Measurements from ENCODE around the gene COL5A1. TPM values are rescaled to one million over a fixed set of nuclear protein-coding genes. Genes with fewer than 3 reads are reported as not detected.
A peak's percentile ranks its signal among the peaks of the same experiment; 100 is the strongest.

COL5A1 gene
- total and polyA plus RNA-seq, 2 donors from 2014 or later = 2.4 to 23.8 TPM

DNA sequence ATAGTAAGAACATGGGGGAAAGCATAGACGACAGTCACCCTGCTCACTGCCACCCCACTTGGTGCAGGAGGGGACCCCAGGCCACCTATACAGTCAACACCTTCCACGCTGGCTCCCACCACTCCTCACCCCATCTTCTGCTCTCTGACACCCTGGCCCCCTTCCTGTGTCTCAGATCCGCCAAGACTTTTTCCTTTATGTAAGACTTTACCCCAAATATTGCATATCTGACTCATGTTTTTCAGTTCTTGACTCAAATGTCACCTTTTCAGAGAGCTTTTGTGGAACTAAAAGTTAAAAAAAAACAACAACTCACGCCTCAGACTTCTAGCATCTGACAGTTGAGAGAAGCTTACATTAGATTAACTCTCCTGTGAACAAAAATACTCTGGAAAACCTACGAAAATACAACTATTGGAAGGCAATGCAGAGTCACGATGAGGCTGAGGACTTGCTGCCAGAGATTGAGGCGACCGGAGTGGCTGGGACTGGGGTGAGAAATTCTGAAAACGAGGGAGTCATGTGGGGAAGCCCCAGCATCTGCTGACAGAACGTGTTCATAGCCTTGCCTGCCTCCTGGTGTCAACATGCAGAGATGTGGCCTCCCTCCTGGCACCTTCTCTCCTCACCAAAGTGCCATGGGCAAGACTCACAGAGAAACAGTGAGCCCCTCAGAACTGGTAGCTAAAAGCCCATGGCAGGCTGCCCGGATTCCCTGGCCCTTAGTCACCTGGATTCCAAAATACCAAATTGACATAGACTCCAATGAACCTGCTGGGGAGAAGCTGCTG is 216.6 kb downstream of the COL5A1 start:
- DNase-seq = peak in 1 of 5 donors; percentile 63
- no peaks in the 10 kb centered on the region for H3K4me1 ChIP-seq (ENCODE audit: control insufficient read depth in 2 of 3, insufficient read depth in 2 of 3, low read depth in 1 of 3, low read length in 3 of 3)
- no peaks in the 10 kb centered on the region for H3K36me3 ChIP-seq (ENCODE audit: control insufficient read depth in 2 of 3, insufficient read depth in 3 of 3, low read length in 3 of 3)
- no peak overlapping the region for H3K4me3 ChIP-seq (ENCODE audit: low read length in 3 of 3)
- no peak overlapping the region for H3K27ac ChIP-seq (ENCODE audit: low read depth in 2 of 2, low read length in 2 of 2)
- no peak for FAIRE-seq
- H3K27me3 ChIP-seq (ENCODE audit: control insufficient read depth, insufficient read depth, low read length) = no peaks in the 10 kb centered on the region
- TF ChIP-seq, protein P1, sequence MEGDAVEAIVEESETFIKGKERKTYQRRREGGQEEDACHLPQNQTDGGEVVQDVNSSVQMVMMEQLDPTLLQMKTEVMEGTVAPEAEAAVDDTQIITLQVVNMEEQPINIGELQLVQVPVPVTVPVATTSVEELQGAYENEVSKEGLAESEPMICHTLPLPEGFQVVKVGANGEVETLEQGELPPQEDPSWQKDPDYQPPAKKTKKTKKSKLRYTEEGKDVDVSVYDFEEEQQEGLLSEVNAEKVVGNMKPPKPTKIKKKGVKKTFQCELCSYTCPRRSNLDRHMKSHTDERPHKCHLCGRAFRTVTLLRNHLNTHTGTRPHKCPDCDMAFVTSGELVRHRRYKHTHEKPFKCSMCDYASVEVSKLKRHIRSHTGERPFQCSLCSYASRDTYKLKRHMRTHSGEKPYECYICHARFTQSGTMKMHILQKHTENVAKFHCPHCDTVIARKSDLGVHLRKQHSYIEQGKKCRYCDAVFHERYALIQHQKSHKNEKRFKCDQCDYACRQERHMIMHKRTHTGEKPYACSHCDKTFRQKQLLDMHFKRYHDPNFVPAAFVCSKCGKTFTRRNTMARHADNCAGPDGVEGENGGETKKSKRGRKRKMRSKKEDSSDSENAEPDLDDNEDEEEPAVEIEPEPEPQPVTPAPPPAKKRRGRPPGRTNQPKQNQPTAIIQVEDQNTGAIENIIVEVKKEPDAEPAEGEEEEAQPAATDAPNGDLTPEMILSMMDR (IDR thresholded peaks at IDR 0.05; ENCODE audit: borderline replicate concordance, extremely low read depth, insufficient read depth) = no peak
- no peaks in the 10 kb centered on the region for H3K9me3 ChIP-seq (ENCODE audit: control insufficient read depth in 2 of 3, insufficient read depth in 1 of 3, low read length in 3 of 3)
- H3K9ac ChIP-seq (ENCODE audit: low read length in 3 of 3) = no peak overlapping the region
- intact Hi-C loops (cut with DNase I) = no loop called here

DNA sequence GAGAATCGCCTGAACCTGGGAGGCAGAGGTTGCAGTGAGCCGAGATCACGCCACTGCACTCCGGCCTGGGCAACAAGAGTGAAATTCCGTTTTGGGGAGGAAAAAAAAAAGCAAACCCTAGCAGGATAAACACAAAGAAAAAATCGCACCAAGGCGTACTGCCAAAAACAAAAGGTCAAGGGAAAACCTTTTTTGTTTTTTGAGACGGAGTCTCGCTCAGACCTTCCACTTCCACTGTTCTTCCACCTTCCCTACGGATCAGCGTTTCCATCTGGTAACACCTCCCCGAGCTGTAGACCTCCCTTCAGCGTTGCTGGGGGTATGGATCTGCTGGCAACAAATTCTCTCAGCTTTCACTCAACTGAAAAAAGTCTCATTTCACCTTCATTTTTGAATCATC is 218.9 kb downstream of the COL5A1 start:
- no peak for FAIRE-seq
- no peak overlapping the region for H3K27ac ChIP-seq (ENCODE audit: low read depth in 2 of 2, low read length in 2 of 2)

DNA sequence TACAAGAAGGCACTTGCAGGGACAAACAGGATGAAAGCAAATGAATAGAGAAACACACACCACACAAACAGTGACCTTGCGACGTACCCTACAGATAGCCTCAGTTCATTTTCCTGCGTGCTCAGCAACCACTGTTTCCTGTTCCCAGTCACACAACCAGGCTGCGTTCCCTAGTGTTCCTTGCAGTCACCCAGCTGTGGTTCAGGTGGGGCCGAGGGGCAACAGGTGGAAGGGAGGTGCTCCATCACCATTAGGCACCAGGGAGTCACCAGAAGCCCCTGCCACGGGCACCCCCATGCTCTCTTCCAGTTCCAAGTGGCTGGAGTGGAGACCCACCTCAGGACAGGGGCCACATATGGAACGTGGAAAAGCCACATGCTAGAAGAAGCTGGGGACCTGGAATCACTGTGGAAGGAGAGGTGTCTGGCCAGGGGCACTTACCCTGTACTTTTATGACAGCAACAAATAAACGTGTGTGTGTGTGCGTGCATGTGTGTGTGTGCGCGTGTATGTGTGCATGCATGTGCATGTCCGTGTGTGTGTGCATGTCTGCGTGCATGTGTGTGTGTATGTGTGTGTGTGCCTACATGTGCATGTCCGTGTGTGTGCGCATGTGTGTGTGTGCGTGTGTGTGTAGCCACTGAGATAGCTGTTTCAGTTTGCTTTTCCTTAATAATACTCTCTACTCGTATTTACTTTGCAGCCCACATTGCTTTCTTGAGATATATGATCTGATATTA is 220.2 kb downstream of the COL5A1 start:
- FAIRE-seq (no peak), DNase-seq (peak in 1 of 5 donors; percentile 35)
- Histone ChIP-seq H3K9ac (ENCODE audit: low read length in 3 of 3) (no peak overlapping the region), H3K36me3 (ENCODE audit: control insufficient read depth in 2 of 3, insufficient read depth in 3 of 3, low read length in 3 of 3) (no peaks in the 10 kb centered on the region), H3K9me3 (ENCODE audit: control insufficient read depth in 2 of 3, insufficient read depth in 1 of 3, low read length in 3 of 3) (no peaks in the 10 kb centered on the region), H3K4me3 (ENCODE audit: low read length in 3 of 3) (no peak overlapping the region), H3K27me3 (ENCODE audit: control insufficient read depth, insufficient read depth, low read length) (no peaks in the 10 kb centered on the region), H3K27ac (ENCODE audit: low read depth in 2 of 2, low read length in 2 of 2) (no peak overlapping the region), H3K4me1 (ENCODE audit: control insufficient read depth in 2 of 3, insufficient read depth in 2 of 3, low read depth in 1 of 3, low read length in 3 of 3) (no peaks in the 10 kb centered on the region)
- intact Hi-C loops (cut with DNase I) = no loop called here
- TF ChIP-seq, protein P1 (IDR thresholded peaks at IDR 0.05; ENCODE audit: borderline replicate concordance, extremely low read depth, insufficient read depth) = no peak

More for the DNA sequence above, 218.9 kb downstream of the COL5A1 start:
- Histone ChIP-seq H3K4me1 (ENCODE audit: control insufficient read depth in 2 of 3, insufficient read depth in 2 of 3, low read depth in 1 of 3, low read length in 3 of 3) (no peaks in the 10 kb centered on the region), H3K27me3 (ENCODE audit: control insufficient read depth, insufficient read depth, low read length) (no peaks in the 10 kb centered on the region), H3K9ac (ENCODE audit: low read length in 3 of 3) (no peak overlapping the region), H3K9me3 (ENCODE audit: control insufficient read depth in 2 of 3, insufficient read depth in 1 of 3, low read length in 3 of 3) (no peaks in the 10 kb centered on the region), H3K4me3 (ENCODE audit: low read length in 3 of 3) (no peak overlapping the region), H3K36me3 (ENCODE audit: control insufficient read depth in 2 of 3, insufficient read depth in 3 of 3, low read length in 3 of 3) (no peaks in the 10 kb centered on the region)
- DNase-seq = no peak
- TF ChIP-seq, protein P1 (IDR thresholded peaks at IDR 0.05; ENCODE audit: borderline replicate concordance, extremely low read depth, insufficient read depth) = no peak
- intact Hi-C loops (cut with DNase I) = no loop called here
